RWPE2 (cell line): ENCODE results near the gene DPF1.
"Not testable (repeated sequence)": the region's sequence is repeated elsewhere in the genome, so short reads cannot be mapped to it uniquely, and the experiment has no call there.

Experiments
- ATAC-seq: fragments of 200-7000 bp; cut with Tn5 transposase; 3 replicates; pipeline ENCODE4 v1.9.1; 2021; ENCODE audit warnings: low read depth
- DNase-seq: peaks from one replicate; pipeline ENCODE4 v3.0.0-alpha.2; 2020; ENCODE audit warnings: low spot score
- H3K27ac ChIP-seq: fragments of 450-650 bp; 2 replicates; pipeline ENCODE4 v1.5.1; 2017; ENCODE audit warnings: mild to moderate bottlenecking; ENCODE audit not compliant: poor library complexity, severe bottlenecking
- H3K27me3 ChIP-seq: fragments of 250-450 bp; sonication (Bioruptor Pico); 2 replicates; pipeline ENCODE4 v1.5.1; 2021; ENCODE audit warnings: mild to moderate bottlenecking, moderate library complexity; ENCODE audit not compliant: insufficient read depth, poor library complexity, severe bottlenecking
- H3K36me3 ChIP-seq: fragments of 250-450 bp; sonication (Bioruptor Pico); 2 replicates; pipeline ENCODE4 v1.5.1; 2020; ENCODE audit warnings: low read depth, mild to moderate bottlenecking, moderate library complexity
- H3K4me1 ChIP-seq: fragments of 250-450 bp; sonication (Bioruptor Pico); 2 replicates; pipeline ENCODE4 v1.5.1; 2021; ENCODE audit warnings: mild to moderate bottlenecking, moderate library complexity; ENCODE audit not compliant: insufficient read depth, poor library complexity, severe bottlenecking
- H3K4me3 ChIP-seq: fragments of 250-450 bp; sonication (Bioruptor Pico); 2 replicates; pipeline ENCODE4 v1.5.1; 2021; ENCODE audit warnings: mild to moderate bottlenecking, moderate library complexity; ENCODE audit not compliant: severe bottlenecking
- H3K9me3 ChIP-seq: fragments of 250-450 bp; sonication (Bioruptor Pico); 2 replicates; pipeline ENCODE4 v1.5.1; 2021; ENCODE audit warnings: mild to moderate bottlenecking, moderate library complexity; ENCODE audit not compliant: severe bottlenecking
- CTCF ChIP-seq: fragments of 450-650 bp; IDR thresholded peaks from one replicate; pipeline ENCODE4 v1.5.1; 2017; ENCODE audit warnings: mild to moderate bottlenecking, moderate library complexity; ENCODE audit not compliant: poor library complexity, severe bottlenecking

DPF1 gene

GRCh38 chr19:38227287-38228004 lies 3.4 kb upstream of the DPF1 start:
- ATAC-seq, result no peak

GRCh38 chr19:38224863-38225218 lies 819 bp upstream of the DPF1 start:
- H3K4me3 ChIP-seq, H3K27me3 ChIP-seq: not testable (repeated sequence)

More at GRCh38 chr19:38227287-38228004, 3.4 kb upstream of the DPF1 start:
- H3K27ac ChIP-seq, result no peak overlapping the region
- no peaks in the 10 kb centered on the region for H3K36me3 ChIP-seq
- no peak for DNase-seq
- no peaks in the 10 kb centered on the region for H3K9me3 ChIP-seq
- no peak for TF ChIP-seq CTCF
- H3K4me3 ChIP-seq, result no peak overlapping the region
- H3K4me1 ChIP-seq, result no peaks in the 10 kb centered on the region
- H3K27me3 ChIP-seq, result peaks cover 3% of the 10 kb centered on the region

GRCh38 chr19:38223617-38224013 lies 407 bp downstream of the DPF1 start:
- peak overlapping the region; percentile 41 for H3K4me3 ChIP-seq
- H3K27ac ChIP-seq, result no peak overlapping the region
- H3K36me3 ChIP-seq, result no peaks in the 10 kb centered on the region
- no peak for DNase-seq
- H3K4me1 ChIP-seq, result no peaks in the 10 kb centered on the region
- no peak for ATAC-seq
- no peak for TF ChIP-seq CTCF
- H3K9me3 ChIP-seq, result no peaks in the 10 kb centered on the region
- peaks cover under 1% of the 10 kb centered on the region for H3K27me3 ChIP-seq

More at GRCh38 chr19:38224863-38225218, 819 bp upstream of the DPF1 start:
- H3K9me3 ChIP-seq, DNase-seq, H3K36me3 ChIP-seq, H3K27ac ChIP-seq, H3K4me1 ChIP-seq, ATAC-seq: not testable (repeated sequence)

- no peak for TF ChIP-seq CTCF
- no peak for DNase-seq
- H3K4me3 ChIP-seq, result no peak overlapping the region
These were observed 901 bp downstream of the DPF1 start for GRCh38 chr19:38223119-38223523.

GRCh38 chr19:38221919-38222830 lies 1.8 kb downstream of the DPF1 start:
- TF ChIP-seq CTCF, result no peak
- DNase-seq, result no peak

More at GRCh38 chr19:38223119-38223523, 901 bp downstream of the DPF1 start:
- H3K9me3 ChIP-seq, result no peaks in the 10 kb centered on the region
- H3K36me3 ChIP-seq, result peaks cover 3% of the 10 kb centered on the region
- H3K27me3 ChIP-seq, result no peaks in the 10 kb centered on the region
- H3K27ac ChIP-seq, result no peak overlapping the region
- no peaks in the 10 kb centered on the region for H3K4me1 ChIP-seq
- ATAC-seq, result no peak

More at GRCh38 chr19:38221919-38222830, 1.8 kb downstream of the DPF1 start:
- Histone ChIP-seq H3K27me3 (no peaks in the 10 kb centered on the region), H3K9me3 (no peaks in the 10 kb centered on the region), H3K36me3 (peaks cover 4% of the 10 kb centered on the region), H3K27ac (no peak overlapping the region), H3K4me3 (no peak overlapping the region), H3K4me1 (no peaks in the 10 kb centered on the region)
- ATAC-seq, result no peak
